IPS-NIHi7 (cell line): Measurements from ENCODE around the gene SPATA31E1.
A peak's percentile ranks its signal among the peaks of the same experiment; 100 is the strongest.
"Not testable (repeated sequence)": the region's sequence is repeated elsewhere in the genome, so short reads cannot be mapped to it uniquely, and the experiment has no call there.

Experiments used
- DNase-seq: peaks from one replicate; pipeline ENCODE4 v3.0.0; 2012; ENCODE audit warnings: mixed read lengths; ENCODE audit errors: extremely low spot score

Gene SPATA31E1

GRCh38 chr9:87885484-87886189, 3.0 kb downstream of the SPATA31E1 start:
- peak; percentile 4 for DNase-seq

- no peak for DNase-seq
Observed at GRCh38 chr9:87886210-87886932, 3.7 kb downstream of the SPATA31E1 start.

- peak; percentile 5 for DNase-seq
Observed at GRCh38 chr9:87886933-87887505, 4.3 kb downstream of the SPATA31E1 start.

- DNase-seq, result peak; percentile 3
Observed at GRCh38 chr9:87887661-87888480, 5.2 kb downstream of the SPATA31E1 start.

- DNase-seq, result no peak
Observed at GRCh38 chr9:87888501-87888900, 5.8 kb downstream of the SPATA31E1 start.

- DNase-seq, result peak; percentile 4
Observed at GRCh38 chr9:87889065-87889881, 6.6 kb downstream of the SPATA31E1 start.

- DNase-seq, result no peak
Observed at GRCh38 chr9:87889882-87890252, 7.2 kb downstream of the SPATA31E1 start.

GRCh38 chr9:87890837-87891236, 8.2 kb downstream of the SPATA31E1 start:
- DNase-seq, result peak; percentile 13

- DNase-seq, result no peak
Observed at GRCh38 chr9:87891754-87892153, 9.1 kb downstream of the SPATA31E1 start.

GRCh38 chr9:87892956-87893355, 10.3 kb downstream of the SPATA31E1 start:
- DNase-seq, result no peak

- DNase-seq, result peak; percentile 60
Observed at GRCh38 chr9:87894998-87895625, 12.4 kb downstream of the SPATA31E1 start.

GRCh38 chr9:87896891-87897290, 14.2 kb downstream of the SPATA31E1 start:
- DNase-seq, result no peak

- DNase-seq, result no peak
Observed at GRCh38 chr9:87898151-87898550, 15.5 kb downstream of the SPATA31E1 start.

GRCh38 chr9:87902371-87902770, 19.7 kb downstream of the SPATA31E1 start:
- DNase-seq, result not testable (repeated sequence)

GRCh38 chr9:87909310-87910041, 26.8 kb downstream of the SPATA31E1 start:
- no peak for DNase-seq

GRCh38 chr9:87910821-87911220, 28.1 kb downstream of the SPATA31E1 start:
- no peak for DNase-seq

- not testable (repeated sequence) for DNase-seq
Observed at GRCh38 chr9:87917662-87918061, 35.0 kb downstream of the SPATA31E1 start, which contains the start of gene SPATA31C1. Gene SPATA31C1 (plus strand): TSS chr9:87917962.

- not testable (repeated sequence) for DNase-seq
Observed at GRCh38 chr9:87919013-87919412, 36.3 kb downstream of the SPATA31E1 start.

GRCh38 chr9:87921561-87921960, 38.9 kb downstream of the SPATA31E1 start:
- not testable (repeated sequence) for DNase-seq

GRCh38 chr9:87923012-87923411, 40.3 kb downstream of the SPATA31E1 start:
- DNase-seq, result not testable (repeated sequence)
